ENCODE measurements around the gene CDC6.

Gene CDC6

GRCh38 chr17:40312131-40312731, 24.6 kb downstream of the CDC6 start:
- no peak for DNase-seq

- DNase-seq: no peak
Measured at GRCh38 chr17:40312893-40313667, 25.4 kb downstream of the CDC6 start.

GRCh38 chr17:40313668-40314583, 26.2 kb downstream of the CDC6 start:
- no peak for DNase-seq

GRCh38 chr17:40314584-40314956, 26.9 kb downstream of the CDC6 start:
- DNase-seq: no peak

- no peak for DNase-seq
Measured at GRCh38 chr17:40315206-40315605, 27.5 kb downstream of the CDC6 start.

GRCh38 chr17:40315678-40316570, 28.2 kb downstream of the CDC6 start:
- DNase-seq: no peak

GRCh38 chr17:40316571-40317344, 29.1 kb downstream of the CDC6 start:
- DNase-seq: no peak

- no peak for DNase-seq
Measured at GRCh38 chr17:40317345-40317873, 29.7 kb downstream of the CDC6 start.

GRCh38 chr17:40317880-40318829, 30.5 kb downstream of the CDC6 start:
- peak; percentile 88 to 91 for DNase-seq

GRCh38 chr17:40318830-40319391, 31.2 kb downstream of the CDC6 start:
- DNase-seq: no peak

- no peak for DNase-seq
Measured at GRCh38 chr17:40319651-40320540, 32.2 kb downstream of the CDC6 start.

- DNase-seq: no peak
Measured at GRCh38 chr17:40320756-40321523, 33.3 kb downstream of the CDC6 start.

GRCh38 chr17:40321524-40321929, 33.8 kb downstream of the CDC6 start:
- no peak for DNase-seq

GRCh38 chr17:40321961-40322357, 34.3 kb downstream of the CDC6 start:
- no peak for DNase-seq

GRCh38 chr17:40322358-40323315, 35.0 kb downstream of the CDC6 start:
- no peak for DNase-seq
